Nephron progenitor cell (in vitro differentiated cells): ENCODE measurements around the gene CBX7.
A peak's percentile ranks its signal among the peaks of the same experiment; 100 is the strongest.
"Not testable (repeated sequence)": the region's sequence is repeated elsewhere in the genome, so short reads cannot be mapped to it uniquely, and the experiment has no call there.

Source experiments
- DNase-seq: peaks from one replicate; pipeline ENCODE4 v3.0.0; 2021
- H3K27ac Mint-ChIP-seq: 2 replicates; pipeline ENCODE4 v1.8.0; 2021; ENCODE audit warnings: mild to moderate bottlenecking, moderate library complexity, mixed read lengths
- H3K27me3 Mint-ChIP-seq: 2 replicates; pipeline ENCODE4 v1.8.0; 2021; ENCODE audit warnings: mild to moderate bottlenecking, low read depth, mixed read lengths; ENCODE audit not compliant: poor library complexity
- H3K36me3 Mint-ChIP-seq: 2 replicates; pipeline ENCODE4 v1.8.0; 2021; ENCODE audit warnings: low read depth, mixed read lengths
- H3K4me1 Mint-ChIP-seq: 2 replicates; pipeline ENCODE4 v1.8.0; 2021; ENCODE audit warnings: mixed read lengths
- H3K4me3 Mint-ChIP-seq: 2 replicates; pipeline ENCODE4 v1.8.0; 2021; ENCODE audit warnings: mild to moderate bottlenecking, moderate library complexity, mixed read lengths
- H3K9me3 Mint-ChIP-seq: 2 replicates; pipeline ENCODE4 v1.8.0; 2021; ENCODE audit warnings: mild to moderate bottlenecking, moderate library complexity, mixed read lengths
- TF ChIP-seq, protein P1 (sequence below): fragments of 200-600 bp; sonication (generic); IDR thresholded peaks from 2 replicates; pipeline ENCODE4 v1.5.0; 2021; ENCODE audit warnings: antibody characterized with exemption

Gene CBX7

DNA sequence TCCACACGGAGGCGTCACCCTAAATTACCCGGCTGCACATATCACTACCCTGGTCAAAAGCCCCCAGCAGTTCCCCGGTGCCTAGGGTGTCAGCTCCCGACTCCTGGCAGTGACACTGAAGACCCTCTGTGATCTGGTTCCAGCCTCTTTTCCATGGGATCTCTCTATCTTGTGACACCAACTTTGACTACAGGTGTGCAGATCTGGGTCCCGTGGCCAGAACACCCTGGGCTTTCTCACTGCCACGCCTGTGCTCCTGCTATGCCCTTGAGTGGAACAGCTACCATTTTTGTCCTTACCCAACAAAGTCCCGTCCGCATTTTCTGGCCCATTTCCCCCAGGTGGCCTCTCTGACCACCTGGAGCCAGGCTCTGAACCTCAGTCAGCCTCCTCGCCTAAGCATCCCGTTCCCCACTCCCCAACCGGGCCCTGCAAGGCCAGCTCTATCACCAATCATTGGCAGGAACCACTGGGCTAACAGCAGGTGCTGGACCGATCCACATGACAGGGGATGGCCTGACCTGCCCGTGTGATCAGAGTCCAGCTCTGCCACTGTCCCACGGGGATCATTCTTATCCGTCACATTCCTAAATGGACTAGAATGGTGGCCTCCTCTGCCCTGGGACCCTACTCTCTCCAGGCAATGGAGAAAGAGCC is 20.7 kb upstream of the CBX7 start:
- H3K9me3 Mint-ChIP-seq: no peaks in the 10 kb centered on the region
- H3K27ac Mint-ChIP-seq: peak overlapping the region; percentile 51

GRCh38 chr22:39172265-39173049 is 20.0 kb upstream of the CBX7 start:
- peaks cover 22% of the 10 kb centered on the region for H3K27me3 Mint-ChIP-seq
- peak overlapping the region; percentile 51 for H3K27ac Mint-ChIP-seq
- H3K4me3 Mint-ChIP-seq, DNase-seq, H3K9me3 Mint-ChIP-seq, H3K36me3 Mint-ChIP-seq: not testable (repeated sequence)
- H3K4me1 Mint-ChIP-seq: peaks cover 64% of the 10 kb centered on the region

More for the DNA sequence above, 20.7 kb upstream of the CBX7 start:
- TF ChIP-seq, protein P1, sequence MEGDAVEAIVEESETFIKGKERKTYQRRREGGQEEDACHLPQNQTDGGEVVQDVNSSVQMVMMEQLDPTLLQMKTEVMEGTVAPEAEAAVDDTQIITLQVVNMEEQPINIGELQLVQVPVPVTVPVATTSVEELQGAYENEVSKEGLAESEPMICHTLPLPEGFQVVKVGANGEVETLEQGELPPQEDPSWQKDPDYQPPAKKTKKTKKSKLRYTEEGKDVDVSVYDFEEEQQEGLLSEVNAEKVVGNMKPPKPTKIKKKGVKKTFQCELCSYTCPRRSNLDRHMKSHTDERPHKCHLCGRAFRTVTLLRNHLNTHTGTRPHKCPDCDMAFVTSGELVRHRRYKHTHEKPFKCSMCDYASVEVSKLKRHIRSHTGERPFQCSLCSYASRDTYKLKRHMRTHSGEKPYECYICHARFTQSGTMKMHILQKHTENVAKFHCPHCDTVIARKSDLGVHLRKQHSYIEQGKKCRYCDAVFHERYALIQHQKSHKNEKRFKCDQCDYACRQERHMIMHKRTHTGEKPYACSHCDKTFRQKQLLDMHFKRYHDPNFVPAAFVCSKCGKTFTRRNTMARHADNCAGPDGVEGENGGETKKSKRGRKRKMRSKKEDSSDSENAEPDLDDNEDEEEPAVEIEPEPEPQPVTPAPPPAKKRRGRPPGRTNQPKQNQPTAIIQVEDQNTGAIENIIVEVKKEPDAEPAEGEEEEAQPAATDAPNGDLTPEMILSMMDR: no peak
- DNase-seq: no peak
- H3K4me3 Mint-ChIP-seq: no peak overlapping the region
- no peaks in the 10 kb centered on the region for H3K36me3 Mint-ChIP-seq
- H3K4me1 Mint-ChIP-seq: peaks cover 70% of the 10 kb centered on the region
- peaks cover 19% of the 10 kb centered on the region for H3K27me3 Mint-ChIP-seq

- H3K27me3 Mint-ChIP-seq: peaks cover 29% of the 10 kb centered on the region
Measured at GRCh38 chr22:39171623-39172264, 19.3 kb upstream of the CBX7 start.

GRCh38 chr22:39170825-39171622 is 18.5 kb upstream of the CBX7 start:
- Mint-ChIP-seq H3K27ac (no peak overlapping the region), H3K27me3 (peaks cover 31% of the 10 kb centered on the region), H3K9me3 (peaks cover 3% of the 10 kb centered on the region), H3K36me3 (no peaks in the 10 kb centered on the region), H3K4me1 (peaks cover 57% of the 10 kb centered on the region), H3K4me3 (no peak overlapping the region)
- peak; percentile 92 for DNase-seq
- TF ChIP-seq, protein P1: peak; percentile 98

More at GRCh38 chr22:39171623-39172264, 19.3 kb upstream of the CBX7 start:
- Mint-ChIP-seq H3K9me3 (no peaks in the 10 kb centered on the region), H3K27ac (no peak overlapping the region), H3K4me3 (no peak overlapping the region), H3K4me1 (peaks cover 62% of the 10 kb centered on the region), H3K36me3 (no peaks in the 10 kb centered on the region)
- TF ChIP-seq, protein P1: no peak
- DNase-seq: no peak

GRCh38 chr22:39169797-39170466 is 17.5 kb upstream of the CBX7 start:
- H3K4me3 Mint-ChIP-seq: no peak overlapping the region
- H3K36me3 Mint-ChIP-seq: no peaks in the 10 kb centered on the region
- H3K27me3 Mint-ChIP-seq: peaks cover 31% of the 10 kb centered on the region
- no peak overlapping the region for H3K27ac Mint-ChIP-seq
- H3K4me1 Mint-ChIP-seq: peaks cover 46% of the 10 kb centered on the region
- TF ChIP-seq, protein P1: no peak
- H3K9me3 Mint-ChIP-seq: peaks cover 9% of the 10 kb centered on the region
- no peak for DNase-seq
